Measurements from ENCODE around the gene TRPC4.
"Not testable (repeated sequence)": the region's sequence is repeated elsewhere in the genome, so short reads cannot be mapped to it uniquely, and the experiment has no call there.

The TRPC4 gene

DNA sequence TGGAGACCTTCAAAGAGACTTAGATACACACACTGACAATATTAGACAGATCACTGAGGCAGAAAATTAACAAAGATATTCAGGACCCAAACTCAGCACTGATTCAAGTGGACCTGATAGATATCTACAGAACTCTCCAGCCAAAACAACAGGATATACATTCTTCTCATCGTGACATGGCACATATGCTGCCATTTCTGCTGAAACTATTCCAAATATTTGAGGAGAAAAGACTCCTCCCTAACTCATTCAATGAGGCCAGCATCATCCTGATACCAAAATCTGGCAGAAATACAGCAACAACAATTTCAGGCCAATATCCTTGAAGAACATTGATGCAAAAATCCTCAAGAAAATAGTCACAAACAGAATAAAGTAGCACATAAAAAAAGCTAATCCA, 53.3 kb downstream of the TRPC4 start:
- no peak for DNase-seq (ENCODE audit: low read depth in 2 of 2)

DNA sequence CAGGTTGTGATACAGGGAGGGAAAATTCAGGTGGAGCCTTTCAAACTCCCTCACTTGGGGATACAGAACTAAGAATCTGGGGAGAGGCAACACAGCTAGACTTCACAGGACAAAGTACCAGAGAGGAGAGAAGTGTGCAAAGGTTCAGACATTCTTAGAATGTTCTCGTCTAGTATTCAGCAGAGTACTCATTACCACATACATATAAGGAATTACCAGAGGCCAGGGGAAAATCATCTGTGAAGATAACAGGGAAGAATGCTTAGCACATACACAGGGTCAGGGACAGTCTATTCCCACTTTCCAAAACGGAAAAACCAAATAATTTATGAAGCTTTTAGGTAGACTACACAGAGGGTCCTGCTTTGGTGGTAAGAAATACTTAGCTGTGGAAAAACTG, 58.1 kb downstream of the TRPC4 start:
- DNase-seq (ENCODE audit: low read depth in 2 of 2), result no peak

DNA sequence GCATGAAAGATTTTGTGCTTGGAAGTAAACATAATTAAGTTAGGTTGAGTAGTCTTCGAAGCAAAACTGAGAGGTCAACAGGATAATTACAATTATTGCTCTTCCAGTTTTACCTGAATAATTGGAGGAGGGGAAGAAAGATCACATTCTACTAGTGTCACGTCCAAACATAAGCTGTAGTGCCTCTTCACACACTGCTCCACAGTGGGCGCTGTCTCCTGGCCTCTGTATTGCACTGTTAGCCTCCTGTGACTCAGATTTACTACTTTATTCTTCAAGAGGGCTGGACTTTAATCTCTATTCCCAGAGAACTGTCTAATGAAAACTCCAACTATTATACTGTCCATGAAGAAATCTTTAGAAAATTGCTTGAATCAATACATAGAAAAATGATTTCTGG, 62.9 kb downstream of the TRPC4 start:
- no peak for DNase-seq (ENCODE audit: low read depth in 2 of 2)

DNA sequence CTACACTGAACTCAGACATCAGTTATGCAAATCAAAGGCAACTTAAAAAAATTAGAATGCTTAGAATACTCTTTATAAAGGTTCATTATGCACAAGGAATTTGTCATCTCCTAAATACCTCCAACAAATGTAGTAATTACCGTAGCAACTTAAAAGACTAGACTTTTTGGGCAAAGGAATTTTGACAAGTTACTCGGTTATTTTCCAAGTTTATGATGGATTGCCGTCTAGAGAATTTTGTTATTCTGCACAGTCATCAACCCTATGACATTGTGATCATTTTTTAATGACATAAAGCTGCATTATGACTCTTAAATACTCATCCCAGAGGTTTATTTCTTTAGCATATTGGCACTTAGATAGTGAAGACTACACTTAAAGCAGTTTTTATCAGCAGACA, 71.9 kb downstream of the TRPC4 start:
- no peak for DNase-seq (ENCODE audit: low read depth in 2 of 2)

DNA sequence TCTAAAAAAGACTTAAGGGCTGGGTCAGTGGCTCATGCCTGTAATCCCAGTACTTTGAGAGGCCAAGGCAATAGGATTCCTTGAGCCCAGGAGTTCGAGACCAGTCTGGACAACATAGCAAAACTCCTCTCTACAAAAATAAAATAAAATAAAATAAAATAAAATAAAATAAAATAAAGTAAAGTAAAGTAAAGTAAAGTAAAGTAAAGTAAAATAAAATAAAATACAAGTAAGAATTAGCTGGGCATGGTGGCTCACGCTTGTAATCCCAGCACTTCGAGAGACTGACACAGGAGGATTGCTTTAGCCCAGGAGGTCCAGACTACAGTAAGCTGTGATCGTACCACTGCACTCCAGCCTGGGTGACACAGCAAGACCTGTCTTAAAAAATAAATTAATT, 72.8 kb downstream of the TRPC4 start:
- not testable (repeated sequence) for DNase-seq (ENCODE audit: low read depth in 2 of 2)

GRCh38 chr13:37795326-37795725, 74.2 kb downstream of the TRPC4 start:
- no peak for DNase-seq (ENCODE audit: low read depth in 2 of 2)

GRCh38 chr13:37791699-37792098, 77.9 kb downstream of the TRPC4 start:
- no peak for DNase-seq (ENCODE audit: low read depth in 2 of 2)

- DNase-seq (ENCODE audit: low read depth in 2 of 2), result no peak
These were observed 81.2 kb downstream of the TRPC4 start for GRCh38 chr13:37788346-37788745.

GRCh38 chr13:37777676-37778075, 91.9 kb downstream of the TRPC4 start:
- no peak for DNase-seq (ENCODE audit: low read depth in 2 of 2)

DNA sequence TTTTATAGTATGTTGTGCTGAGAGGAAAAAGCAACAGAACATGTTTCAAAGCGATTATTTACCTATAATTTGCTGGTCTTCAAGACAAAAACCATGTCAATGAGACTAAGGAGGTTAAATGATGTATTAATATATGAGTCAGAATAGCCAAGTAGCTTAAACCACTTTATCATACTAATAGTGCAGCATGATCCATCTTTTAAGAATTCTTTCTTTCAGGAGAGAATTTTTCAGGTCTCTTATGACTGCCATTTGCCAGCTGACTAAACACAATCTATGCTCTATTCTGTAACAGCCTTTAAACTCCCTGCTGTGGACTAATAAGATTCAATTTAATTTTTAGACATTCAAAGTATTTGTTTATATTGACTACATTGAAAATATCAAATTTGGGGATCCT, 93.7 kb downstream of the TRPC4 start:
- no peak for DNase-seq (ENCODE audit: low read depth in 2 of 2)

- DNase-seq (ENCODE audit: low read depth in 2 of 2), result no peak
These were observed 96.9 kb downstream of the TRPC4 start for GRCh38 chr13:37772644-37773043.

DNA sequence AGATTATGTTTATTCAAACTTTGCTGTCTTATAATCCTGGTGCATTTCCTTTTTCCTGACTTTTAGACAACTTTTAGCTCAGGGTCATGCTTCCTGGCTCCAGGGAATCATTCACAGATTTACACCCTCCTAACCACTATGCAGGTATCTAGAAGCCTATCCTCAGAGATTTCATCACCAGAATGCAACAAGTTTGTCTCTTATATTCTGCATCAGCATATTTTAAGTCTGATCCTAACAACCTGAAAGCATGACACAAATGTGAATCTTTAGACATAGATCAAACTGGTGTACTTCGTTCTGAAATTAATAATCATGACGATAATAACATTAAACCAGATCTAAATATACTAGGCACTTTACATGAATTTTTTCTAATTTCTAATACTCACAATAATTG, 100.0 kb downstream of the TRPC4 start:
- no peak for DNase-seq (ENCODE audit: low read depth in 2 of 2)

DNA sequence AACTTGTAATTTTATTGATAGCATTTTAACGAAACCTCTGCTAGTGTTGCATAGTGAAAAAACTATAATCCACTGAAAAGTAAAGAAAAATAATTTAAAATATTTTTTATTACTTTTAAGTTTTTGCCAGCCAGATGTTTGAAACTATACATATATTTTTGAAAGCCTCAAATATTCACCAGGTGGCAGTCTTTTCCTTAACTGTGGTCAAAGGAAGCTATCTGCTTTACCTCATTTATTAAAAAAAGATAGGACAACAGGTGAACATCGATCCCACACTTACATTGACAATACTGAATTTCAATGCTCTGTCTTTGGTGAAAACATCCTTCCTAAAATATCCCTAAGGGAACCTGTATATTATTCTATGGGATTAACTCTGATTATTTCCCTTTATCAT, 100.5 kb downstream of the TRPC4 start:
- no peak for DNase-seq (ENCODE audit: low read depth in 2 of 2)

- DNase-seq (ENCODE audit: low read depth in 2 of 2), result no peak
These were observed 103.1 kb downstream of the TRPC4 start for GRCh38 chr13:37766502-37766901.

GRCh38 chr13:37755349-37755748, 114.2 kb downstream of the TRPC4 start:
- DNase-seq (ENCODE audit: low read depth in 2 of 2), result no peak

- no peak for DNase-seq (ENCODE audit: low read depth in 2 of 2)
These were observed 115.8 kb downstream of the TRPC4 start for GRCh38 chr13:37753776-37754175.

DNA sequence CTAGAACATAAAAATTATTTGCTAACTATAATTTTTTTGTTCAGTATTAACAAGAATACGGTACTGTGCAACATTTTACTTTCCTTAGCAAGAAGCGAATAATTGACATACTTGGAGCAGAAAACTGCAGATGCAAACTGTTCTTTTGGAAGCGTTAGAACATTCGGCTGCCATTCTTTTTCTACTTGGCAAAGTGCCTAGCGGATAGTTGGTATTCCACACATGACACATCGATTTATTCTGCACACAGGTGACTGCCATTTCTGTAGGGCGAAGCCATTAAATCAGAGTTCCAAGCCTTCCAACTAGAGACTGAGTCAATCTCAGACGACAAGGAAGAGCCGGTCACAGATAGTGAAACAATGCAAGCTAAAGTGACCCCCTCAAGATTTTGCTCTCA, 117.4 kb downstream of the TRPC4 start:
- DNase-seq (ENCODE audit: low read depth in 2 of 2), result no peak

- DNase-seq (ENCODE audit: low read depth in 2 of 2), result no peak
These were observed 118.5 kb downstream of the TRPC4 start for GRCh38 chr13:37751025-37751424.

DNA sequence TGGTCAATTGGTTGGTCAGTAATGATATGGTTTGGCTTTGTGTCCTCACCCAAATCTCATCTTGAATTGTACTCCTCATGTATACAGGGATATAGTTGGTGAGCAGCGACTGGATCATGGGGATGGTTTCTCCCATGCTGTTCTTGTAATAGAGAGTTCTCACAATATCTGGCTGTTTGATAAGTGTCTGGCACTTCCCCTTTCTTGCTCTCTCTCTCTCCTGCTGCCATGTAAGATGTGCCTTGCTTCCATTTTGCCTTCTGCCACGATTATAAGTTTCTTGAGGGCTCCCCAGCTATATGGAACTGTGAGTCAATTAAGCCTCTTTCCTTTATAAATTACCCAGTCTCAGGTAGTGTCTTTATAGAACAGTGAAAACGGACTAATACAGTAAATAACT, 120.7 kb downstream of the TRPC4 start:
- no peak for DNase-seq (ENCODE audit: low read depth in 2 of 2)

- no peak for DNase-seq (ENCODE audit: low read depth in 2 of 2)
These were observed 122.4 kb downstream of the TRPC4 start for GRCh38 chr13:37747071-37747612.

- no peak for DNase-seq (ENCODE audit: low read depth in 2 of 2)
These were observed 128.0 kb downstream of the TRPC4 start for GRCh38 chr13:37741536-37741935.

DNA sequence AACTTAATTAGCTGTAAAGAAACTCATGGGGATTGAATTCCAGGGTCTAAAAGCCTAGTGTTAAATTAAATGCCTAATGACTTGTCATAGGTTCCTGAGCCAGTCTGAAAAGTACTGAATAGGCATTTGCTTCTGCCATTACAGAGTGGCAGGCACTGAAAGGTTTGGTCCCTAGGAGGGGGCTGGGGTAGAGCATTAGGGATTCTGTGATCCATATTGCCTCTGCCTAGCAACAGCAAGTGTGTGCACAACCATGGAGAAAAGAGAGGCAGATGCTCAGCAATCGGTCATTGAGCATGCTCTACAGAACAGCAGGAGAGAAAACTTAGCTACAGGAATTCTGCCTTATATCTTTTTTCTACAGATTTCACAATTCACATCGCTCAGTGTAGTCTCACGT, 133.5 kb downstream of the TRPC4 start:
- no peak for DNase-seq (ENCODE audit: low read depth in 2 of 2)

GRCh38 chr13:37735293-37735692, 134.3 kb downstream of the TRPC4 start:
- DNase-seq (ENCODE audit: low read depth in 2 of 2), result no peak

DNA sequence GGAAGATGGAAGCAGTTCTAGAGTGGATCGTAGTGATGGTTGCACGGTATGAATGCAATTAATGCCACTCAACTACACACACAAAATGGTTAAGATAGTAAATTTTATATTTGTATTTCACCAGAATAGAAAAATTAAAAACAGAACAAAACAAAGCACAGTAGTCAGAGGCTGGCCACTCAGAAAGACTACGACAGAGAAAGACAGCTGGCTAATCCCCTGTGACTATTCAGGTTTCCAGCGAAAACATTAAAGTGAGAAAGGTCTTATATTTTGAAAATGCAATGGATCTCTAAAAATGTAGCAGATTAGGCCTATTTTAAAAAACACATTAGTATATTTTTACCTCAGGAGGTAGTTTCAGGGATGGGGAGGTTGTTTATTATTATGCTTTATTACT, 139.7 kb downstream of the TRPC4 start:
- no peak for DNase-seq (ENCODE audit: low read depth in 2 of 2)
